GM21717 (cell line): ENCODE measurements around the gene NOL4L.

Experiments used
- ATAC-seq: cut with Tn5 transposase; IDR thresholded peaks from one replicate; pipeline ENCODE4 v1.9.1; 2021; ENCODE audit warnings: mild to moderate bottlenecking, moderate library complexity; ENCODE audit not compliant: unreplicated experiment

The NOL4L gene

GRCh38 chr20:32488066-32488838 is 96.9 kb downstream of the NOL4L start:
- no peak for ATAC-seq

- no peak for ATAC-seq
Measured at GRCh38 chr20:32487381-32487780, 97.8 kb downstream of the NOL4L start.

GRCh38 chr20:32485770-32486478 is 99.2 kb downstream of the NOL4L start:
- ATAC-seq: no peak

GRCh38 chr20:32484958-32485769 is 100.0 kb downstream of the NOL4L start:
- ATAC-seq: no peak

GRCh38 chr20:32484225-32484957 is 100.7 kb downstream of the NOL4L start:
- no peak for ATAC-seq

- no peak for ATAC-seq
Measured at GRCh38 chr20:32483351-32484224, 101.5 kb downstream of the NOL4L start.

- no peak for ATAC-seq
Measured at GRCh38 chr20:32482442-32483261, 102.5 kb downstream of the NOL4L start.

GRCh38 chr20:32482143-32482441 is 103.0 kb downstream of the NOL4L start:
- no peak for ATAC-seq

- no peak for ATAC-seq
Measured at GRCh38 chr20:32481311-32482142, 103.6 kb downstream of the NOL4L start.

GRCh38 chr20:32480371-32481241 is 104.5 kb downstream of the NOL4L start:
- ATAC-seq: no peak

GRCh38 chr20:32479697-32480171 is 105.4 kb downstream of the NOL4L start:
- ATAC-seq: no peak

- ATAC-seq: no peak
Measured at GRCh38 chr20:32479012-32479411, 106.1 kb downstream of the NOL4L start.

- no peak for ATAC-seq
Measured at GRCh38 chr20:32478576-32478975, 106.6 kb downstream of the NOL4L start.

GRCh38 chr20:32477594-32478512 is 107.3 kb downstream of the NOL4L start:
- ATAC-seq: no peak

GRCh38 chr20:32476684-32477593 is 108.2 kb downstream of the NOL4L start:
- ATAC-seq: no peak
